OCI-LY7 (cell line): ENCODE results near the gene SSRP1. TPM values are rescaled to one million over a fixed set of nuclear protein-coding genes. Genes with fewer than 3 reads are reported as not detected.

Source experiments
- BruUV-seq: library from RNA; stranded (reverse); fragments of 400-500 nt; replicated peaks from 2 replicates; lab custom pipeline; 2021; lab: Mats Ljungman, UMichigan
- CTCF ChIA-PET: fragments of 300-600 bp; sonication (Branson Sonifier 250); formaldehyde crosslinking; loops from one replicate; lab custom pipeline; 2022; ENCODE audit warnings: antibody characterized with exemption; ENCODE audit not compliant: unreplicated experiment; lab: Charles Lee
- POLR2A ChIA-PET: fragments of 300-600 bp; sonication (Branson Sonifier 250); formaldehyde crosslinking; loops from one replicate; lab custom pipeline; 2022; ENCODE audit warnings: antibody characterized with exemption; lab: Charles Lee
- DNase-seq: peaks from one replicate; pipeline ENCODE4 v3.0.0-alpha.2; 2015; ENCODE audit warnings: low spot score
- H2AFZ ChIP-seq: fragments of 200-600 bp; sonication (generic), shearing (Covaris generic); 2 replicates; pipeline ENCODE4 v1.6.1; 2014; ENCODE audit warnings: mild to moderate bottlenecking, antibody characterized with exemption, low read length, moderate library complexity
- H3K27ac ChIP-seq: fragments of 200-600 bp; sonication (generic); 2 replicates; pipeline ENCODE4 v1.5.1; 2014; ENCODE audit warnings: mixed run types, low read depth, mild to moderate bottlenecking, moderate library complexity, low read length, inconsistent platforms; ENCODE audit not compliant: poor library complexity, severe bottlenecking
- H3K36me3 ChIP-seq: fragments of 200-600 bp; sonication (generic); 2 replicates; pipeline ENCODE4 v1.6.1; 2014; ENCODE audit warnings: mild to moderate bottlenecking, antibody characterized with exemption, low read length, moderate library complexity, mixed read lengths; ENCODE audit not compliant: insufficient read depth
- H3K4me1 ChIP-seq: fragments of 200-600 bp; sonication (generic); 2 replicates; pipeline ENCODE4 v1.5.1; 2014; ENCODE audit warnings: mild to moderate bottlenecking, low read length; ENCODE audit not compliant: insufficient read depth, poor library complexity, severe bottlenecking
- H3K4me2 ChIP-seq: fragments of 200-600 bp; sonication (generic); 2 replicates; pipeline ENCODE4 v1.6.1; 2014; ENCODE audit warnings: mild to moderate bottlenecking, low read length
- H3K4me3 ChIP-seq: fragments of 200-600 bp; sonication (generic); 2 replicates; pipeline ENCODE4 v1.5.1; 2014; ENCODE audit warnings: mild to moderate bottlenecking, low read depth, low read length; ENCODE audit not compliant: poor library complexity, severe bottlenecking
- H3K79me2 ChIP-seq: fragments of 200-600 bp; sonication (generic); 2 replicates; pipeline ENCODE4 v1.6.1; 2016; ENCODE audit warnings: low read depth, mild to moderate bottlenecking, low read length, moderate library complexity, mixed read lengths; ENCODE audit not compliant: insufficient read depth
- H3K9me2 ChIP-seq: fragments of 200-600 bp; sonication (generic); 2 replicates; pipeline ENCODE4 v1.6.1; 2016; ENCODE audit warnings: mild to moderate bottlenecking, low read length, mixed read lengths; ENCODE audit not compliant: insufficient read depth
- H3K9me3 ChIP-seq: fragments of 200-600 bp; sonication (generic); 2 replicates; pipeline ENCODE4 v1.6.1; 2014; ENCODE audit warnings: mild to moderate bottlenecking, mixed run types, low read length, mixed read lengths
- H4K20me1 ChIP-seq: fragments of 200-600 bp; sonication (generic); 2 replicates; pipeline ENCODE4 v1.6.1; 2014; ENCODE audit warnings: mild to moderate bottlenecking, antibody characterized with exemption, low read length, moderate library complexity, mixed read lengths; ENCODE audit not compliant: insufficient read depth
- EZH2phosphoT487 ChIP-seq: fragments of 200-600 bp; sonication (generic); IDR thresholded peaks from 2 replicates; pipeline ENCODE4 v1.6.1; 2018; ENCODE audit warnings: low read depth, borderline replicate concordance, mild to moderate bottlenecking, mixed run types, antibody characterized with exemption, low read length, moderate library complexity, mixed read lengths
- intact Hi-C: fragments of 100-400 bp; cut with micrococcal nuclease; formaldehyde crosslinking; loops from one replicate; pipeline ENCODE4 v1.10.0; 2022; ENCODE audit not compliant: unreplicated experiment
- total RNA-seq, 2 experiments: library from RNA; depleted of rRNA in 1 of 2; stranded (reverse); fragments of >200 nt in 1 of 2; shearing (Covaris generic) in 1 of 2; gene quantifications; 2 replicates each; pipeline ENCODE4 v1.2.3, GENCODE V29; 2014 to 2022
- TF ChIP-seq, protein P1 (sequence below): fragments of 200-600 bp; sonication (generic); conservative IDR thresholded peaks from 2 replicates; pipeline ENCODE4 v1.5.1; 2014; ENCODE audit warnings: mild to moderate bottlenecking, antibody characterized with exemption, low read length, moderate library complexity, mixed read lengths

SSRP1 gene
- total RNA-seq, 2 experiments from 2014 or later, result 146 to 221 TPM

DNA sequence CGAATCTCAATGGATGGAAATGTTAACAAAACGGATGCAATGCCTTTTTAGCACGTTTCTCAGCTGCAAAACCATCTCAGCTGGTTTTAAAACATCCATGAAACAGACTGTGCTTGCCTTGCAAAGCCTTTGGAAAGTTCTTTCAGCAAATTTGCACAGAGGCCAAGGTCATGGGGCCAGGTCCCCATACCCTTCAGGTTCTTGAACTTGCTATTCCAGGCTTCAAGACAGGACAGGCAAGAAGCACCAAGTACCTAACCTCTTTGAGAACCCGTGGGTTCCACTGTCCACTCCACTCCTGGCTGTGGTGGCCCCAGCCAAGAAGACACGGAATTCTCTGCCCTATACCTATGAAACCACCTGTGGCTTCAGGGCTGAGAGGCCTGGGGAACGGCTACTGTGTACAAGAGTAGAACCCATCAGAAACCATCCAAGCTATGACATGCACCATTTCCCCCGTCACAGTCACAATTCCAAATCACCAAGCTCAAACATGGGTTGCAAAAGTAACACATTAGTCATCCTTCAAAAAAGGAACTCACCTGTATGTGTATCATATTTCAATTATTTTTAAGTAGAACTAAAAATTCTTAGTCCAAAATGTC, 27.9 kb downstream of the SSRP1 start:
- no peaks in the 10 kb centered on the region for H3K36me3 ChIP-seq
- DNase-seq, result no peak
- BruUV-seq, result no TSS peak
- no peak overlapping the region for H3K27ac ChIP-seq
- H3K4me2 ChIP-seq, result no peak overlapping the region
- no peaks in the 10 kb centered on the region for H4K20me1 ChIP-seq
- no peaks in the 10 kb centered on the region for H3K4me1 ChIP-seq
- no peak overlapping the region for H3K4me3 ChIP-seq
- no peaks in the 10 kb centered on the region for H3K79me2 ChIP-seq
- ChIA-PET CTCF (no interaction called here), POLR2A (interaction anchor here (0.8 kb wide), 1 partner anchor 15 kb away, joined by 3 read pairs; no protein-coding TSS in a partner anchor)
- no peaks in the 10 kb centered on the region for H3K9me2 ChIP-seq
- no peaks in the 10 kb centered on the region for H3K9me3 ChIP-seq
- H2AFZ ChIP-seq, result no peak overlapping the region
- intact Hi-C loops, result no loop called here
- TF ChIP-seq EZH2phosphoT487, result no peak
- TF ChIP-seq, protein P1, sequence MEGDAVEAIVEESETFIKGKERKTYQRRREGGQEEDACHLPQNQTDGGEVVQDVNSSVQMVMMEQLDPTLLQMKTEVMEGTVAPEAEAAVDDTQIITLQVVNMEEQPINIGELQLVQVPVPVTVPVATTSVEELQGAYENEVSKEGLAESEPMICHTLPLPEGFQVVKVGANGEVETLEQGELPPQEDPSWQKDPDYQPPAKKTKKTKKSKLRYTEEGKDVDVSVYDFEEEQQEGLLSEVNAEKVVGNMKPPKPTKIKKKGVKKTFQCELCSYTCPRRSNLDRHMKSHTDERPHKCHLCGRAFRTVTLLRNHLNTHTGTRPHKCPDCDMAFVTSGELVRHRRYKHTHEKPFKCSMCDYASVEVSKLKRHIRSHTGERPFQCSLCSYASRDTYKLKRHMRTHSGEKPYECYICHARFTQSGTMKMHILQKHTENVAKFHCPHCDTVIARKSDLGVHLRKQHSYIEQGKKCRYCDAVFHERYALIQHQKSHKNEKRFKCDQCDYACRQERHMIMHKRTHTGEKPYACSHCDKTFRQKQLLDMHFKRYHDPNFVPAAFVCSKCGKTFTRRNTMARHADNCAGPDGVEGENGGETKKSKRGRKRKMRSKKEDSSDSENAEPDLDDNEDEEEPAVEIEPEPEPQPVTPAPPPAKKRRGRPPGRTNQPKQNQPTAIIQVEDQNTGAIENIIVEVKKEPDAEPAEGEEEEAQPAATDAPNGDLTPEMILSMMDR, result no peak

DNA sequence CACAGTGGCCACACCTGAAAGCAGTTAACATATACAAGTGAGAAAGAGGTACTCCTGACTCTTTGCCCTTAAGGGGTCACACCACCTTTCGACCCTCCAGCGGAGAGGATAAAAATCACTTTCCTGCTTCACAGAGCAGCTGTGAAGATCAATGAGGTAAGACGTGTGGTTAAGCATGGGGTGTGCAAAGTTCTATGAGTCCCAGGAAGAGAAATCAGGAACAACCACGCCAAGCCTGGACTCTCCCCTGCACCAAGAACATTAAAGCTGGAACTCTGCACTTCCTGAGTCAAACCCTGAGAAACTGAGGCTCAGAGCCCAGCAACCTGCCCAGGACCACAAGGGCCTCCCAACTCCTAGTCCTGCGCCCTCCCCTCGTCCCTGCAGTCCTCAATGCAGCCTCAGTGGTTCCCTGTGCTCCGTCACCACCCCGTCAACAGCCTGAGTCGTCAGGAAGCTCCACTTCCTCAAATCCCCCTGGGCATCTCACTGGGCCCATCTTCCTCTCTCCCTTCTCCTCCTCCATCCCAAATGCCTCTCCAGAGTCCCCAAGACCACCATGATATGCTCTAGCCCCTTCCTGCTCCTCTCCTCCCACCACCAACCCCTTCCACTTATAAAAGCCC, 28.6 kb downstream of the SSRP1 start:
- H3K9me3 ChIP-seq, result no peaks in the 10 kb centered on the region
- H3K36me3 ChIP-seq, result no peaks in the 10 kb centered on the region
- BruUV-seq, result no TSS peak
- no peak for DNase-seq
- H3K4me3 ChIP-seq, result no peak overlapping the region
- TF ChIP-seq EZH2phosphoT487, result no peak
- TF ChIP-seq, protein P1, result no peak
- H2AFZ ChIP-seq, result no peak overlapping the region
- intact Hi-C loops, result no loop called here
- ChIA-PET POLR2A (interaction anchor here (0.8 kb wide), 1 partner anchor 14 kb away, joined by 3 read pairs; no protein-coding TSS in a partner anchor), CTCF (no interaction called here)
- no peak overlapping the region for H3K27ac ChIP-seq
- no peaks in the 10 kb centered on the region for H3K79me2 ChIP-seq
- H4K20me1 ChIP-seq, result no peaks in the 10 kb centered on the region
- H3K9me2 ChIP-seq, result no peaks in the 10 kb centered on the region
- H3K4me1 ChIP-seq, result no peaks in the 10 kb centered on the region
- H3K4me2 ChIP-seq, result no peak overlapping the region
